HG03575 (cell line): Measurements from ENCODE around the gene SSBP3.

Experiments
- ATAC-seq: cut with Tn5 transposase; IDR thresholded peaks from one replicate; pipeline ENCODE4 v1.9.1; 2021; ENCODE audit not compliant: unreplicated experiment, insufficient number of reproducible peaks, low FRiP score; ENCODE audit errors: extremely low read depth

The SSBP3 gene

DNA sequence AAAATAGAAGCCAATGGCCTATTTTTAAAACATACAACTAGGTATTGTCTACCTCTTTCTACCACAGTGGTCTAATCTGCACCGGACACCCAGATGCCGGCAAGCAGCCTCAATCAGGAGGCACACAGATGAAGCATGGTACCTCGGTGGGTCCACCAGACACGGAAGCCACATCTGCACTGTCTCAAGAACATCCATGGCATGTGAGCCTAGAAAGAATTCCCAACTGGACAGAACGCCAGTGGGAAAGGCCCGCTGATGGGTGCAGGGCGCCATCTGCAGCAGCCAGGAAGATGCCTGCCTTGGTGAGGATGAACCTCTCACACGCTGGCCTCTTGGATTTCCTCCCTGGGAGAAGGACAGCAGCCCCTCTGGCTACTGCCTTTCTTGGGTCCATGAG is 126.7 kb downstream of the SSBP3 start:
- no peak for ATAC-seq

DNA sequence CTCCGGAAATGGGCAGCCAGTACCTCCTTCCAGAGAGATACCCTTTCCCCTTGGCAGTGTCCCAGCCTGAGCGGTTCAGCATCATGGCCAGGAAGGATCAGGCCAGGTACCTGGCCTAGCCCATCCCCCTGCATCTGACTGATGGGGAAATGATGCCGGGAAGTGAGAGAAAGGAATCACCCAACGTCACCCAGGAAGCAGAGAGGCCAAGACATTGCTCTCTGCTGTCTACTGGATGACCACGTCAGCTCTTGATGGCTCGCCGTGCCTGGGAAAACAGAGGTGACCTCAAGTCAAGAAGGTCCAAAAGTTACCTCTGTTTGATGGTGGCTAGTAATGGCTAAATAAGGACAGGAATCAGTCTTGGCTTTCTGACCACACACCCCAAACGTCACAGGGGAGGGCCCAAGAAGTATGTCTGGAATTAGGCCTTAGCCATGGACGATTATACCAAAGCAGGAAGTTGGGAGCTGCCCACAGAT is 127.2 kb downstream of the SSBP3 start:
- ATAC-seq: no peak

DNA sequence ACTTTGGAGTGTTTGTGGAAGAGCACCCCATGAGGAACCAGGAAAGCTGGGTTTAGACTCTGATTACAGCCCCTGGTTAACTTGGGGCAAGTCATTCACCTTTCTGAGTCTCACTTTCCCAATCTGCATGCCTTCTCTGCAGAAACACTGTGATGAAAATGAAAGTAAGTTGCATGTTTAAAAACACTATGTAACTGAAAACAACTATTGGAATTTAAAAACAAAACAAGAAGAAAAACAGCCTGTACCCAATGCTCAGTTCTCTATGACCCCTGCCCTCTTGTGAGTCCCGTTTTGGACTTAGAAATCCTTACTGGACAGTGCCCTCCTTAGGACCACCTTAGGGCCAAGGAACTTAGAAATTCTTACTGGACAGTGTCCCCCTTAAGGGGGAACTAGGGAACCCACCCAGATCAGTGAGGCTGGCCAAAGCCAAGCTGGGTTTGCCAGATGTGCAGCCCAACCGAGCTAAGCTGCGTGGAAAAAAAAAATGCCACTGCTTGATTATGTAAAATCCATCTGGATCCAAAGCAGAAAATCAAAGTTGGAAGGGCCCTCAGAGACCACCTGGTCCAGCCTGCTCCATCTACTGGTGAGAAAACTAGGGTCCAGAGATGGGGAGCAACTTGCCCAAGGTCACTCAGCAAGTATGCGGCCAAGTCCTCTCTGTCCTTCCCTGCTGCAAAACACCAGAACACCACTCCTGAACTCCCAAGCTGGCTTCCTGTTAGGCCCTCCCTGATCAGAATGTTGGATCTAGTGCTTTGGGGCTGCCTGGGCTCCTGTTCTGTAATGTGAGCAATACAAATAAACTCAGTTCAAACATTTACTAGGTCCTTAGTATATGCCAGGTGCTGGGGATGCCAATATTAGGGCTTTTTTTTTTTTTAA is 128.5 kb downstream of the SSBP3 start:
- ATAC-seq: no peak

DNA sequence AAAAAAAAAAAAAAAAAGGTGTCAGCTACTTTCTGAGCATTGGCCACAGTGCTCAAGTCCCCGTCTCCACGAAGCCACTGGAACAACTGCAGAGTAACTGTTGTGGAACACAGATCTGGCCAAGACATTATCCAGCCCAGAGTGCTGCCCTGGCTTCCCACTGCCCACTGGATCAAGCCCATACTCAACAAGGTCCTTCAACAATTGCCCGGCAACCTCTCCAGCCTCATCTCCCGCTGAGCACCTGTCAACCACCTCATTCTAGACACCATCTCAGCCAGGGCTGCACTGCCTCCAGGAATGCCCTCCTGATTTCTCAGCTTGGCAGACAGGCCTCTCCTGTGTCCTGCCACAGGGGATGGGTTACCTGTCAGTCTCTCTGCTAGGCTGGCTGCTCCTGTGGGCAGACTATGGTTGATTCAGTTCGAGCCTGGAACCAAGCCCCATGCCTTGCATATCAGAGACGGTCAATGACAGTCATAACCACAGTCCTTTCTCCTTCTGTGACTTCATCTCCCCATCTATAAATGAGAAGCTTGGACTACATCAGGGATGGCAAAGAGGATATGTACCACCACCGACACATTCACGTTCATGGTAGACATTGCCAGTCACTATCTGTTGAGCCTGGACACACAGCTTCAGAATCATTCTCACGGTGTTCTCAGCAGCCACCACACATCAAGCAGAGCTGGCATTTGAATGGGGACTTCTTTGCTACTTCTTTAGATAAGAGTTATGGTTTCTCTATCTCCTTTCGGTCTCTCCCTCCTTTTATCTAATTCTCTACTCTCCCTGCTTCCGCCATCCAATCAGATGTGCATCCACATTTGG is 129.4 kb downstream of the SSBP3 start:
- no peak for ATAC-seq

DNA sequence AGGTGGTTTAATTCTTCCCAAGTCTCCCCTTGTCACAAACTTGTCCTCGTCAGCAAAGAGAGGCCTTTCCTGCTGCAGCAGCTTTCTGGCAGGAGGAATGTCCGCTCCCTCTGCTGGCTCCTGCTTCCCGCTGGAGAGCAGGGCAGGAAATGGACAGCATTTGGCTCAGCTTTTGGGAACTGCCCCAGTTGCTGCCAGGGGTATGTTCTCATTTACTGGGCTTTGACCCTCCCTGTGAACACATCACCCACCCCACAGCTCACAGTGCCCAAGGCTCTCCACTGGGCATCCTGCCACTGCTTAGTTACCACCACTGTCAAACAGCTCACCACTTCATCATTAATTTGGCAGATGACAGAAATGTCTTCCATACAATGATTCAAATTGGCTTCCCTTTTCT is 130.8 kb downstream of the SSBP3 start:
- ATAC-seq: no peak

DNA sequence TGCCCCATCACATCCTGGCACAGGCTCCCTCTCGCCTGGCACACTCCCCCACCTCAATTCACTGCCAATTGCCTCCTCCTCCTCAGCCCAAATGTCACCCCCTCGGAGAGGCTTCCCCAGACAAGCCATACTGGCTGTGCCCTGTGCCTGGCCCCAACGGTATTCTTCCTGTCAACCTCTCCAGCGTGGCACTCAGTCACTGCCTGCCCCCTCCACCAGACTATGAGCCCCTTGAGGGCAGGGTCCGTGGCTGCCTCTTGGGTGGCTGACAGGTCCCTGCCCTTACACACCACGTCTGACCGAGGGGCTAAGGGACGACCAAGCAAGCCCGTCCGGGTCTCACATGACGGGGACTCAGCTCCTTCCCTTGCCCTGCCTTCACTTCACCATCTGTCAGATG is 131.3 kb downstream of the SSBP3 start:
- no peak for ATAC-seq

DNA sequence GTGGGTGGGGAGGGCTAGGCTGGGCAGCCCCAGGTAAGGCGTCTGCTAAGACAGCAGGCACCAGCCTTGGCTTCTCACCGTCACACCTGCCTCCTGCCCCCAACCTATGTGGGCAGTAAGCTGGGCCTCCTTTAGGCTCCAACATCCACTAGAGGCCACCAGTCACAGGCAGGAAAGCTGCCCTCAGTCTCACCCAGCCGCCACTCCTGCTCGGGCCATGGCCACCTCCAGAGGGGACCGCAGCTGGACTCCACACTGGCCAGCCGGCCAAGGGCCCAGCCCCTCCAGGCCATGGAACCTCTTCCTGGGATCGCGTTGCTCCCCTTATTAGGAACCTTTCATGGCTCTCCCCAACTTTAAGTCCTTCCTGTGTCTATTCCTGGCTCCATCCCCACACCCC is 131.7 kb downstream of the SSBP3 start:
- no peak for ATAC-seq

DNA sequence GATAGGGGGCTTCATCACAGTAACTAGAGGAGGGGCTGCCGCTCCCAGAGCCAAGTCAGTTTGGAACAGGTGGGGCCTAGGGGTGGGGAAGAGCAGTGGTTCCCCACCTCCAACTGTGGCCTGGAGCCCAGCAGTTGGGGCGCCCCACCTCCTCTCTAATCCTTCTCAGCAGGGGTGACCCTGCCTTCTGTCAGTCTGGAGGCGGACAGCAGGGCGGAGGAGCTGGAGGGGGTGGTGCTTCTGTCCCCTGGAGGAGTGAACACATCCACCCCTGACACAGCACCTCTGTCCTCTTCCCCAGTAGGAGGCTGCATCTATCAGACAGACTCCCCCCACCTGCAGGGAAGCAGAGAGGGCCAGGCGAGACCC is 132.4 kb downstream of the SSBP3 start:
- no peak for ATAC-seq

DNA sequence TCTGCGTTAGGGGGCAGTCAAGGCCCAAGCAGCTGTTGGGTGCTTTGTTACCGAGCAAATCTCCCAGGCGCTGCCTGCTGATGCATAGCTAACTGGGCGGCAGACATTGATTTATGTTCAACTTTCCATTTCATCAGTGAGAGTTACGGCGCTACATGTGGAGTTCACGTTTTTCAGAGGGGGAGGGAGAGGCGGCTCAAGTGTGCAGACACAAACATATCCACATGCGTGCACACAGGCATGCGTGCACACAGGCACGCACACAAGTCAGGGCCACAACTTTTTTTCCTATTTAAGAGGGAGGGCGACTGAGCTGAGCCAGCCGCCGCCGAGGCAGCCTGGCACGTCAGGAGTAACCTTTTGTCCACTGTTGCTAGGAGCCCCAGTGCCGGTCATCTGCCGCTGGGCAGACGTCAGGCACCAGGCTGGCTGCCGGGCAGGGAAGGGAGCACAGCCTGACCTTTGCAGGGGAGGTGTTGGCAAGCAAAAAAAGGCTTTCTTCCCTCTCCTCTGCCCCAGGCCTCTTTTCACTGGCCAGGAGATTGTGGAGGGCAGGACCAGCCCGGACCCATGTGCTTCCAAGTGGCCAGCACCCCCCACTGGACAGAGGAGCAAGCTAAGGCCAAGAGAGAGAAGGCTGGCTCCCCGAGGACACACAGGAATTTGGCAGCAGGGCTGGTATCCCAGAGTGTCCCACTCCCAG is 133.0 kb downstream of the SSBP3 start:
- no peak for ATAC-seq

DNA sequence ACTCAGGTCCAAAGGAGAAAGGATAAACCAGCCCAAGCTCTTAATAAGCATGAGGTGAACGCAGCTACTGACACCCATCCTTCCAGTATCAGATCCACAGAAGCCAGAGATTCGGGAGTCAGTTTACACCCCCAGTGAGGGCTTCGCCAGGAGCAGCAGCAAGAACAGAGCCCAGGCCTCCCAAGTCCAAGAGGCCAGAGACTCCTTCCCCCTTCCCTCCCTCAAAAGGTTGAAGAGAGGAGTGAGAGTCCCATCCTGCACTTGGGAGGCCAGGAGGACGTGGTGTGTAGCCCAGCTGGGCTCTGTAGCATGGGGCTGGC is 133.5 kb downstream of the SSBP3 start:
- ATAC-seq: no peak

DNA sequence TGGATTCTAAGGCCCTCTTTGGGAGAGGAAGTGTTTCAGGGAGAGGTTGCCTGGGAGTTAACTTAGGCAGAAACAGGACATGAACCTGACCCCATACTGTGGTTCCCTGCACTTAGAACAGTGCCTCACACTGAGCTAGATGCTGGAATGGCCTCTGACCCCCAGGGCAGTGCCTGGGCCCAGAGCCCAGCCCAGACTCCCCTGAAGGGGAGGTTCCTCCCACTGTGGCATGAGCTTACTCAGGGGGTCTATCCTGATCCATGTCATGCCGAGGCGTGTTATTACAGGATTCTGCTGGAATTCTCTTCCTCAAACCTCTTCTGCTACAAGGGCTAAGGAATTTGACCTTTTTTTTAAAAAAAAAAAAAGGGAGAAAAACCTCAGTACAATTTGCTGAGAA is 134.1 kb downstream of the SSBP3 start:
- ATAC-seq: no peak

DNA sequence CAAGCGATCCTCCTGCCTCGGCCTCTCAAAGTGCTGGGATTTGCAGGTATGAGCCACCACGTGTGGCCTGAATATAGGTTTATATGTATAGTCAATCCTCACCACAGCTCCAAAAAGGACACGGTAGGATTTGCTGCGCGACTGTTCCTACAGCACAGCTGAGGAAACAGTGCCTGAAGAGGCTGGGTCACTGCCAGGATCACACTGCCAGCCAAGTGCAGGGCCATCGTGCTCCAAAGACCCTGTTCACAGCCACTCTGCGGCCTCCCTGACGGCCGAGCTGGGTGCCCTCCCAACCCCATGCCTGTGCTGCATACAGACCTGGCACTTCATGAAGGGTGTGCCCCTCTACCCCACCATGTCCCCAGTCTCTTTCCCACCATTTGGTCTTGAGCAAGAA is 134.9 kb downstream of the SSBP3 start:
- no peak for ATAC-seq

DNA sequence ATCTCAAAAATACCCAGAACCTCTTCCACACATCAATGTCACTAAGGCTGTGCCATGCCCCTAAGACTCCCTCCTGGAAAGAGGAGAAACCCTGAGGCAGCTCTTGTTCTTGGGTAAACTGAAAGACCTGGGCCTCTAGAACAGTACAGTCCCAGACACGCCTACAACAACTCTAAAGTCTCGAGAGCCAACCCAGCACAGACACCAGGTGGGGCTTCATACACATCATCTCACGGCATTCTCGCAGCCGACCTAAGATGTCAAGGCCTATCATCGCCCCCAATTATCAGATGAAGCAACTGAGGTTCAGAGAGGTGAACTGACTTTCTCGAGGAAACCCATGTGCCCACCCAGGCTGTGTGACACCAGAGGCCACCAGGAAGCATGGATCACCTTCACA is 135.7 kb downstream of the SSBP3 start:
- ATAC-seq: no peak

DNA sequence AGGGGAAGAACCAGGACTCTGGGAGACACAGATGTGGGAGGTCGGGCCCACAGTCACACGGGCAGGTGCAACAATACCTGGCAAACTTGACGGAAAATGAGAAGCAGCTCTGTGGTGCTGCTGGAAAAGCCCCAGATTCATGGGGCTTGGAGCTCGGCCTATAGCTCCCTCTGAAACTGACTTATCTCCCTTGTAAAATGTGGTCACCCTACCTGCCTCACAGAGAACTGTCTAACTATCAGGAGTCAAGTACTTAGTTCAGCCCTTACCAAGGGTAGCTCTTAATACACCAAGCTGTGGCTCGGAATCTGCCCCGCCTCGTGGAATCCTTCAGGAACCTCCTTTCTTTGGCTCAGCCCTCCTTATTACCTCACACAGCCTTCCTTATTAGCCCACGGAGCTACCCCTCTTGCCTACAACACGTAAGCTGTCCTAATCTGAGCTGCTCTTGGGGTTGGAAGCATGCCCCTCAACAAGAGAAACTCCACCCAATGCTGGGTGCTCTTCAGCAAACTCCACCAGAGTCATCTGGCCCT is 137.4 kb downstream of the SSBP3 start:
- ATAC-seq: no peak

DNA sequence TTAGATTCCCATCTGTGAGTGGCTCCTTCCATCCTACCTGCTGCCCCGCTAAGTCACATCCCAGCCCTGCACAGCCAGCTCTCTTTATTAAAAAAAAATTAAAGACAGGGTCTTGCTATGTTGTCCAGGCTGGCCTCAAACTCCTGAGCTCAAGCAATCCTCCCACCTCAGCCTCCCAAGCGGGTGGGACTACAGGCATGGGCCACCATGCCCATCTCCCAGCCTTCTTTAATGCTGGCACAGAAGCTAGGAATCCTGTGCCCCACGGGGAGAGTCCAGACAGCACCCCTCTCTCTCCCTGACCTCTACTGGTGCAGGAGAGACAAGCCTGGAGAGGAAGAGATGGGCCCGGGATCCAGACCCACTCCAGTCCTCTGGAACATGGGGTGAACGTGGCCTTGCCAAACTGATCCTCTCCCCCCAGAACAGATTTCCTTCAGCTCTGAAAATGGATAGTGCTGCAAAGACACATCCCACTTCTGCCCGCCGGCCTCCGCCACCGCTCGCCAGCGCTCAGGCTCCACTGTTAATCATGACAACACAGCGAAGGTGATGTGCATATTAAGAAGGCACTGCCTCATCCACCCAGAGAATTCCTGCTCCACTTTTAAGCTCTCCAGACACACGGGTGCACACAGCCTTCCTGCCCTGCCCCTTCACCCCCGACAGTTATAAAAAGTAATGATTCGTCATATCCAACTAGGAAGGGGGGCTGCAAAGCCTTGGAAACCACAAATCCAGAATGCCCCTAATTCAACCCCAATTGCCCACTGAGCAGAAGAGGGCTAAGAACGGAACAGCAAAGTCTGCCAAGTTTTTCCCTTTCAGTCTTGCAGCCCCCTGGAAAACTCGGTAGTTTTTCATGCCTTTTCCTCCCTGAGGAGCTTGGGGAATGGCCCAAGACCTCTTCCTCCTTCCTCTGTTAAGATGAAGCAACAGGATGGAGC is 138.1 kb downstream of the SSBP3 start:
- no peak for ATAC-seq

DNA sequence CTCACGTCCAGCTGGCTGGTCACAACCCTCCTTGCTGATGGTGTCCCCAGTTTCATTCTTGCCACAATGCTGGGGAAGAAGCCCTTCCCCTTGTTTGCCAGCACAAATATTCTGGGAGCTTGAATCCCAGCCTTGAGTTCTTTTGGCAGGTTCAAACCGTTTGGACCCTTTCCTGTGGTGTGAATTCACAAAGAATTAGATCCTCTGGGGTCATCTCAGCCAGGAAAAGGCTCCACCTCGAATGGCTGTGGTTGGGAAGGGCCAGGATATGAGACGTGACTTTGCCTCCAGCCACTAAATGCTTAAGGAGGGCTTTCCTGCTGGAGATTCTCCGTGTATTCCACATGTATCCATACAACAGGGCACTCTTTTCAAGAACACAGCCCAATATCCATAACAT is 139.3 kb downstream of the SSBP3 start:
- ATAC-seq: no peak

DNA sequence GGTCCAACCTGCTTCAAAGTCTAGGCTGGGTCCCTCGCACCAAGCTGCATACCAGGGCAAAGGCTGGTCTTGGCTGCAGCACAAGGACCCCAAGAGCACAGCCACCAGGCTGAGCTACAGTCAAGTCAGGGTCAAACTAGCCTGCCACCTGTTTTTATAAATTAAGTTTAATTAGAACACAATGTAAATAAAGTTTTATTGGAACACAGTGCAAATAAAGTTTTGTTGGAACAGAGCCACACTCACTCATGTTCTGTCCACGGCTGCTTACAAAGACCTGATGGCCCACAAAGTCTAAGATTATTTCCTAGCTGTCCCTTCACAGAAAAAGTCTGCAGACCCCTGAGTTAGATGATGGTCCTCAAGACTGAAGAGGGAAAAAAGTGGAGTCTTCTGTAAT is 140.0 kb downstream of the SSBP3 start:
- ATAC-seq: no peak

DNA sequence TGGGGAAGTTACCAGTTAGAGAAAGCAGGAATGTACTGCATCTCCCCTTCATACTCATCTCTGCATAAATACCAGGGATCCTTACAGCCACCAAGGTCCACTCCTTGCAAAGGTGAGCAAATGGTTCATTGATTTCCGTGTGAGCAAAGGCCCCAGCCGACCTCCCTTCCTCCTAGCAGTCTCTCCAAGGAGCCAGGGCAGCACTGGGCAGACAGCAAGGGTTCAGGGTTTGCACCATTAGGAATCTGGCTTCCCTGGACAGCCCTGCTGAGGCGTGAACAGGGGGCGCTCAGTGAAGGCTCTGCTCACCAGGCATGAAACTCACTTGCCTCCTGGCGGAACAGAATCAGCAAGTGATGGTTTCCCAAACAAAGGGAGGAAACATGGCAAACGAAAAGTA is 140.5 kb downstream of the SSBP3 start:
- ATAC-seq: no peak

DNA sequence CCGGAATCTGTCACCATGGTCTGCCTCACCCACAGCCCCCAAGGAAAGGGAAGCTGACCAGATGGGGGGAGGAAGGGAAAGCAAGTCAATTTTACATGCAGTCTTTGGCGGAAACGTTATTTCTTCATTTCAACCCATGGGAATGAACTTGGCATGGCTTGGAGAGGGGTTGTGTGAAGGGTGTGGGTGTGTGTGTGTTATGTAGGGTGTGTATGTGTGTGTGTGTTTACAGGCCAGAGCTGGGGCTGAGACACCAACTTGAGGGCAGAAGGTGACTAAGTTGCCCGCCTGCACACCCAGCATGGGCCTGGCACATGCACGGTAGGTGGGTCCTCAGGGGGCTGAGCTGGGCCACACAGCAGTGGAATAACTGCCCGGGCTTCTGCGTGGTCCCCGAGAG is 141.1 kb downstream of the SSBP3 start:
- ATAC-seq: no peak
